ENCODE data around the gene TCF7.
A peak's percentile ranks its signal among the peaks of the same experiment; 100 is the strongest.

TCF7 gene

GRCh38 chr5:134113902-134114875, at the start of gene TCF7:
TSS of gene TCF7 (plus strand) at chr5:134114681. CDS start at chr5:134114907, 226 bp downstream.
- peak; percentile 40 to 56 for DNase-seq

GRCh38 chr5:134069553-134069952, 44.9 kb upstream of the TCF7 start:
- no peak for DNase-seq

- DNase-seq = no peak
Observed at GRCh38 chr5:134070725-134071613, 43.5 kb upstream of the TCF7 start.

- no peak for DNase-seq
Observed at GRCh38 chr5:134071614-134072207, 42.8 kb upstream of the TCF7 start.

- DNase-seq = no peak
Observed at GRCh38 chr5:134072471-134073210, 41.8 kb upstream of the TCF7 start.

GRCh38 chr5:134073404-134073803, 41.1 kb upstream of the TCF7 start:
- no peak for DNase-seq

GRCh38 chr5:134075102-134075501, 39.4 kb upstream of the TCF7 start:
- no peak for DNase-seq

GRCh38 chr5:134077926-134078580, 36.4 kb upstream of the TCF7 start:
- DNase-seq = no peak

- DNase-seq = no peak
Observed at GRCh38 chr5:134079748-134080581, 34.5 kb upstream of the TCF7 start.

- DNase-seq = no peak
Observed at GRCh38 chr5:134082264-134082992, 32.1 kb upstream of the TCF7 start.

GRCh38 chr5:134083517-134083916, 31.0 kb upstream of the TCF7 start:
- no peak for DNase-seq

- no peak for DNase-seq
Observed at GRCh38 chr5:134084022-134084565, 30.4 kb upstream of the TCF7 start.

- no peak for DNase-seq
Observed at GRCh38 chr5:134084570-134084969, 29.9 kb upstream of the TCF7 start.

GRCh38 chr5:134085411-134085810, 29.1 kb upstream of the TCF7 start:
- DNase-seq = no peak

GRCh38 chr5:134086225-134086942, 28.1 kb upstream of the TCF7 start:
- DNase-seq = no peak

GRCh38 chr5:134086943-134087305, 27.6 kb upstream of the TCF7 start:
- DNase-seq = no peak

GRCh38 chr5:134088291-134088690, 26.2 kb upstream of the TCF7 start:
- no peak for DNase-seq

GRCh38 chr5:134088994-134089560, 25.4 kb upstream of the TCF7 start:
- no peak for DNase-seq

- no peak for DNase-seq
Observed at GRCh38 chr5:134090522-134090921, 24.0 kb upstream of the TCF7 start.

Data from NCI-H1930 (cell line).